ENCODE results near the gene NTSR1.

Gene NTSR1

GRCh38 chr20:62768234-62768546 lies 59.6 kb downstream of the NTSR1 start:
- Histone ChIP-seq H3K4ac (ENCODE audit: low read depth, low read length) (no peak overlapping the region), H3K4me1 (ENCODE audit: control insufficient read depth, low read depth, low read length) (no peaks in the 10 kb centered on the region), H2AK5ac (ENCODE audit: low read length) (no peak overlapping the region), H2BK15ac (replicated peaks; ENCODE audit: low read depth) (no peak overlapping the region), H3K79me1 (ENCODE audit: low read length) (no peaks in the 10 kb centered on the region), H3K27ac (ENCODE audit: low read depth, low read length) (no peak overlapping the region), H3K79me2 (ENCODE audit: control insufficient read depth, insufficient read depth, low read length) (no peaks in the 10 kb centered on the region), H3K23ac (ENCODE audit: low read length) (no peak overlapping the region), H3K27me3 (ENCODE audit: insufficient read depth, low read length, poor library complexity) (no peaks in the 10 kb centered on the region), H3K4me2 (ENCODE audit: low read length) (no peak overlapping the region), H3K56ac (ENCODE audit: low read length) (no peak overlapping the region), H3K4me3 (ENCODE audit: low read length) (no peak overlapping the region), H3K9ac (ENCODE audit: low read length) (no peak overlapping the region), H2BK5ac (ENCODE audit: low read length) (no peak overlapping the region), H4K8ac (ENCODE audit: low read depth, low read length) (no peak overlapping the region), H4K5ac (ENCODE audit: low read length) (no peak overlapping the region), H3K36me3 (ENCODE audit: control insufficient read depth, insufficient read depth, low read length) (no peaks in the 10 kb centered on the region), H2BK120ac (ENCODE audit: low read depth, low read length) (no peak overlapping the region), H3K18ac (ENCODE audit: low read length) (no peak overlapping the region)
- no peak for DNase-seq
- no CpG with 5 or more reads among the region's 8 CpGs for WGBS (ENCODE audit: extremely low coverage, insufficient coverage, low lambda C conversion rate)

GRCh38 chr20:62768551-62769287 lies 60.1 kb downstream of the NTSR1 start:
- no peak overlapping the region for H3K9ac ChIP-seq (ENCODE audit: low read length)
- no peaks in the 10 kb centered on the region for H3K4me1 ChIP-seq (ENCODE audit: control insufficient read depth, low read depth, low read length)
- no peak overlapping the region for H3K27ac ChIP-seq (ENCODE audit: low read depth, low read length)
- H3K4me2 ChIP-seq (ENCODE audit: low read length): no peak overlapping the region
- no peak overlapping the region for H4K8ac ChIP-seq (ENCODE audit: low read depth, low read length)
- H2BK5ac ChIP-seq (ENCODE audit: low read length): no peak overlapping the region
- no CpG with 5 or more reads among the region's 21 CpGs for WGBS (ENCODE audit: extremely low coverage, insufficient coverage, low lambda C conversion rate)
- no peak for DNase-seq
- H3K4me3 ChIP-seq (ENCODE audit: low read length): no peak overlapping the region
- no peak overlapping the region for H3K18ac ChIP-seq (ENCODE audit: low read length)
- H2BK120ac ChIP-seq (ENCODE audit: low read depth, low read length): no peak overlapping the region
- H3K4ac ChIP-seq (ENCODE audit: low read depth, low read length): no peak overlapping the region
- no peak overlapping the region for H2AK5ac ChIP-seq (ENCODE audit: low read length)
- H3K36me3 ChIP-seq (ENCODE audit: control insufficient read depth, insufficient read depth, low read length): no peaks in the 10 kb centered on the region
- H3K79me1 ChIP-seq (ENCODE audit: low read length): no peaks in the 10 kb centered on the region
- H3K23ac ChIP-seq (ENCODE audit: low read length): no peak overlapping the region
- no peak overlapping the region for H2BK15ac ChIP-seq (replicated peaks; ENCODE audit: low read depth)
- H3K56ac ChIP-seq (ENCODE audit: low read length): no peak overlapping the region
- H4K5ac ChIP-seq (ENCODE audit: low read length): no peak overlapping the region
- no peaks in the 10 kb centered on the region for H3K79me2 ChIP-seq (ENCODE audit: control insufficient read depth, insufficient read depth, low read length)
- no peaks in the 10 kb centered on the region for H3K27me3 ChIP-seq (ENCODE audit: insufficient read depth, low read length, poor library complexity)

GRCh38 chr20:62769346-62770071 lies 60.9 kb downstream of the NTSR1 start:
- no peak overlapping the region for H3K4me3 ChIP-seq (ENCODE audit: low read length)
- H3K4me2 ChIP-seq (ENCODE audit: low read length): no peak overlapping the region
- H4K8ac ChIP-seq (ENCODE audit: low read depth, low read length): no peak overlapping the region
- H3K4ac ChIP-seq (ENCODE audit: low read depth, low read length): no peak overlapping the region
- no peaks in the 10 kb centered on the region for H3K36me3 ChIP-seq (ENCODE audit: control insufficient read depth, insufficient read depth, low read length)
- no peak overlapping the region for H3K56ac ChIP-seq (ENCODE audit: low read length)
- H3K27ac ChIP-seq (ENCODE audit: low read depth, low read length): no peak overlapping the region
- H4K5ac ChIP-seq (ENCODE audit: low read length): no peak overlapping the region
- no peaks in the 10 kb centered on the region for H3K4me1 ChIP-seq (ENCODE audit: control insufficient read depth, low read depth, low read length)
- H3K79me2 ChIP-seq (ENCODE audit: control insufficient read depth, insufficient read depth, low read length): no peaks in the 10 kb centered on the region
- no peaks in the 10 kb centered on the region for H3K27me3 ChIP-seq (ENCODE audit: insufficient read depth, low read length, poor library complexity)
- H2BK120ac ChIP-seq (ENCODE audit: low read depth, low read length): no peak overlapping the region
- H2BK15ac ChIP-seq (replicated peaks; ENCODE audit: low read depth): no peak overlapping the region
- H3K18ac ChIP-seq (ENCODE audit: low read length): no peak overlapping the region
- H3K23ac ChIP-seq (ENCODE audit: low read length): no peak overlapping the region
- no CpG with 5 or more reads among the region's 16 CpGs for WGBS (ENCODE audit: extremely low coverage, insufficient coverage, low lambda C conversion rate)
- no peak for DNase-seq
- no peaks in the 10 kb centered on the region for H3K79me1 ChIP-seq (ENCODE audit: low read length)
- no peak overlapping the region for H3K9ac ChIP-seq (ENCODE audit: low read length)
- H2BK5ac ChIP-seq (ENCODE audit: low read length): no peak overlapping the region
- H2AK5ac ChIP-seq (ENCODE audit: low read length): no peak overlapping the region

- Histone ChIP-seq H4K8ac (ENCODE audit: low read depth, low read length) (no peak overlapping the region), H3K4me2 (ENCODE audit: low read length) (no peak overlapping the region), H3K56ac (ENCODE audit: low read length) (no peak overlapping the region), H3K4me1 (ENCODE audit: control insufficient read depth, low read depth, low read length) (no peaks in the 10 kb centered on the region), H3K79me2 (ENCODE audit: control insufficient read depth, insufficient read depth, low read length) (no peaks in the 10 kb centered on the region), H3K79me1 (ENCODE audit: low read length) (no peaks in the 10 kb centered on the region), H3K23ac (ENCODE audit: low read length) (no peak overlapping the region), H3K9ac (ENCODE audit: low read length) (no peak overlapping the region), H2BK15ac (replicated peaks; ENCODE audit: low read depth) (no peak overlapping the region), H2BK5ac (ENCODE audit: low read length) (no peak overlapping the region), H3K27me3 (ENCODE audit: insufficient read depth, low read length, poor library complexity) (no peaks in the 10 kb centered on the region), H3K18ac (ENCODE audit: low read length) (no peak overlapping the region), H2BK120ac (ENCODE audit: low read depth, low read length) (no peak overlapping the region), H2AK5ac (ENCODE audit: low read length) (no peak overlapping the region), H3K4ac (ENCODE audit: low read depth, low read length) (no peak overlapping the region), H4K5ac (ENCODE audit: low read length) (no peak overlapping the region), H3K4me3 (ENCODE audit: low read length) (no peak overlapping the region), H3K36me3 (ENCODE audit: control insufficient read depth, insufficient read depth, low read length) (no peaks in the 10 kb centered on the region), H3K27ac (ENCODE audit: low read depth, low read length) (no peak overlapping the region)
- no CpG with 5 or more reads among the region's 20 CpGs for WGBS (ENCODE audit: extremely low coverage, insufficient coverage, low lambda C conversion rate)
- DNase-seq: no peak
Observed at GRCh38 chr20:62770111-62770910, 61.7 kb downstream of the NTSR1 start.

GRCh38 chr20:62770916-62771315 lies 62.3 kb downstream of the NTSR1 start:
- no peaks in the 10 kb centered on the region for H3K79me1 ChIP-seq (ENCODE audit: low read length)
- H3K9ac ChIP-seq (ENCODE audit: low read length): no peak overlapping the region
- H2BK15ac ChIP-seq (replicated peaks; ENCODE audit: low read depth): no peak overlapping the region
- no peak overlapping the region for H2AK5ac ChIP-seq (ENCODE audit: low read length)
- H3K4ac ChIP-seq (ENCODE audit: low read depth, low read length): no peak overlapping the region
- H3K36me3 ChIP-seq (ENCODE audit: control insufficient read depth, insufficient read depth, low read length): no peaks in the 10 kb centered on the region
- no peak overlapping the region for H2BK120ac ChIP-seq (ENCODE audit: low read depth, low read length)
- no peaks in the 10 kb centered on the region for H3K79me2 ChIP-seq (ENCODE audit: control insufficient read depth, insufficient read depth, low read length)
- DNase-seq: no peak
- H3K4me3 ChIP-seq (ENCODE audit: low read length): no peak overlapping the region
- no peak overlapping the region for H4K8ac ChIP-seq (ENCODE audit: low read depth, low read length)
- no peak overlapping the region for H3K56ac ChIP-seq (ENCODE audit: low read length)
- no peak overlapping the region for H4K5ac ChIP-seq (ENCODE audit: low read length)
- H2BK5ac ChIP-seq (ENCODE audit: low read length): no peak overlapping the region
- H3K18ac ChIP-seq (ENCODE audit: low read length): no peak overlapping the region
- H3K4me1 ChIP-seq (ENCODE audit: control insufficient read depth, low read depth, low read length): no peaks in the 10 kb centered on the region
- H3K27ac ChIP-seq (ENCODE audit: low read depth, low read length): no peak overlapping the region
- no peaks in the 10 kb centered on the region for H3K27me3 ChIP-seq (ENCODE audit: insufficient read depth, low read length, poor library complexity)
- WGBS (ENCODE audit: extremely low coverage, insufficient coverage, low lambda C conversion rate): no CpG with 5 or more reads among the region's 14 CpGs
- no peak overlapping the region for H3K23ac ChIP-seq (ENCODE audit: low read length)
- H3K4me2 ChIP-seq (ENCODE audit: low read length): no peak overlapping the region
